DOHH2 (cell line): ENCODE results near the gene ALOXE3.

ENCODE experiments used
- H3F3A ChIP-seq: fragments of 200-600 bp; sonication (generic), shearing (Covaris generic); 2 replicates; pipeline ENCODE4 v1.6.0; 2016; ENCODE audit warnings: antibody characterized with exemption, mild to moderate bottlenecking; ENCODE audit not compliant: control insufficient read depth, insufficient read depth
- H3K27ac ChIP-seq: fragments of 200-600 bp; sonication (generic); 2 replicates; pipeline ENCODE4 v1.5.1; 2014; ENCODE audit warnings: low read depth, mild to moderate bottlenecking, low read length, moderate library complexity
- H3K27me3 ChIP-seq: fragments of 200-600 bp; sonication (generic); 2 replicates; pipeline ENCODE4 v1.6.1; 2014; ENCODE audit warnings: mild to moderate bottlenecking, low read length, mixed read lengths; ENCODE audit not compliant: control insufficient read depth
- H3K36me3 ChIP-seq: fragments of 200-600 bp; sonication (generic); 2 replicates; pipeline ENCODE4 v1.6.1; 2014; ENCODE audit warnings: mild to moderate bottlenecking, low read length, moderate library complexity, mixed read lengths; ENCODE audit not compliant: control insufficient read depth
- H3K4me1 ChIP-seq: fragments of 200-600 bp; sonication (generic); 2 replicates; pipeline ENCODE4 v1.6.1; 2014; ENCODE audit warnings: mild to moderate bottlenecking, low read length, mixed read lengths; ENCODE audit not compliant: control insufficient read depth
- H3K4me2 ChIP-seq: fragments of 200-600 bp; sonication (generic); 2 replicates; pipeline ENCODE4 v1.6.0; 2014; ENCODE audit warnings: mild to moderate bottlenecking, low read length, moderate library complexity
- H3K4me3 ChIP-seq: fragments of 200-600 bp; sonication (generic); 2 replicates; pipeline ENCODE4 v1.5.1; 2014; ENCODE audit warnings: mild to moderate bottlenecking, low read length, mixed read lengths
- H3K79me2 ChIP-seq: fragments of 200-600 bp; sonication (generic); 2 replicates; pipeline ENCODE4 v1.6.1; 2014; ENCODE audit warnings: mild to moderate bottlenecking, low read length, mixed read lengths; ENCODE audit not compliant: control insufficient read depth
- H3K9me2 ChIP-seq: fragments of 200-600 bp; sonication (generic); replicated peaks from 2 replicates; pipeline ENCODE4 v1.6.1; 2014; ENCODE audit warnings: mild to moderate bottlenecking, low read length, mixed read lengths; ENCODE audit not compliant: control insufficient read depth
- H3K9me3 ChIP-seq: fragments of 200-600 bp; sonication (generic); 2 replicates; pipeline ENCODE4 v1.6.1; 2014; ENCODE audit warnings: antibody characterized with exemption, low read length, mixed read lengths; ENCODE audit not compliant: control insufficient read depth, insufficient read depth
- H4K20me1 ChIP-seq: fragments of 200-600 bp; sonication (generic); 2 replicates; pipeline ENCODE4 v1.6.0; 2014; ENCODE audit warnings: low read depth, mild to moderate bottlenecking, antibody characterized with exemption, low read length, moderate library complexity; ENCODE audit not compliant: control insufficient read depth, insufficient read depth
- CTCF ChIP-seq: fragments of 200-600 bp; sonication (generic); IDR thresholded peaks from one replicate; pipeline ENCODE4 v1.5.1; 2014; ENCODE audit warnings: antibody characterized with exemption, mild to moderate bottlenecking, low read depth, low read length; ENCODE audit not compliant: poor library complexity, severe bottlenecking
- EZH2phosphoT487 ChIP-seq: fragments of 200-600 bp; sonication (generic); IDR thresholded peaks from 2 replicates; pipeline ENCODE4 v1.6.1; 2017; ENCODE audit warnings: borderline replicate concordance, mild to moderate bottlenecking, antibody characterized with exemption, low read length, moderate library complexity, mixed read lengths

ALOXE3 gene

GRCh38 chr17:8091033-8091687 is 27.2 kb downstream of the ALOXE3 start:
- H3K79me2 ChIP-seq, result no peaks in the 10 kb centered on the region
- no peak for TF ChIP-seq CTCF
- TF ChIP-seq EZH2phosphoT487, result no peak
- H3K4me3 ChIP-seq, result peak overlapping the region; percentile 67
- H3K4me2 ChIP-seq, result peak overlapping the region; percentile 79
- no peaks in the 10 kb centered on the region for H3F3A ChIP-seq
- H3K27ac ChIP-seq, result no peak overlapping the region
- no peaks in the 10 kb centered on the region for H4K20me1 ChIP-seq
- H3K4me1 ChIP-seq, result peaks cover 19% of the 10 kb centered on the region
- H3K27me3 ChIP-seq, result peaks cover 48% of the 10 kb centered on the region
- H3K9me2 ChIP-seq, result no peaks in the 10 kb centered on the region
- no peaks in the 10 kb centered on the region for H3K9me3 ChIP-seq
- no peaks in the 10 kb centered on the region for H3K36me3 ChIP-seq

- no peaks in the 10 kb centered on the region for H4K20me1 ChIP-seq
- H3K79me2 ChIP-seq, result no peaks in the 10 kb centered on the region
- no peaks in the 10 kb centered on the region for H3K9me2 ChIP-seq
- H3K36me3 ChIP-seq, result no peaks in the 10 kb centered on the region
- no peaks in the 10 kb centered on the region for H3K9me3 ChIP-seq
- peaks cover 19% of the 10 kb centered on the region for H3K4me1 ChIP-seq
- no peak overlapping the region for H3K4me2 ChIP-seq
- H3F3A ChIP-seq, result no peaks in the 10 kb centered on the region
- peaks cover 47% of the 10 kb centered on the region for H3K27me3 ChIP-seq
- TF ChIP-seq CTCF (no peak), EZH2phosphoT487 (no peak)
- no peak overlapping the region for H3K27ac ChIP-seq
- no peak overlapping the region for H3K4me3 ChIP-seq
These were observed 28.6 kb downstream of the ALOXE3 start for GRCh38 chr17:8089728-8090127.

GRCh38 chr17:8087952-8088230 is 30.4 kb downstream of the ALOXE3 start:
- Histone ChIP-seq H4K20me1 (no peaks in the 10 kb centered on the region), H3K4me2 (no peak overlapping the region), H3K9me3 (no peaks in the 10 kb centered on the region), H3K4me1 (peaks cover 19% of the 10 kb centered on the region), H3F3A (no peaks in the 10 kb centered on the region), H3K79me2 (no peaks in the 10 kb centered on the region), H3K27me3 (peaks cover 46% of the 10 kb centered on the region), H3K27ac (no peak overlapping the region), H3K9me2 (no peaks in the 10 kb centered on the region), H3K4me3 (no peak overlapping the region), H3K36me3 (no peaks in the 10 kb centered on the region)
- TF ChIP-seq EZH2phosphoT487, result no peak
- TF ChIP-seq CTCF, result no peak
